Measurements from ENCODE around the gene PODNL1. TPM values are rescaled to one million over a fixed set of nuclear protein-coding genes. Genes with fewer than 3 reads are reported as not detected.

PODNL1 gene
- total RNA-seq, 1 experiment from 2014 or later = 1.1 TPM

GRCh38 chr19:13888281-13888680, 49.9 kb downstream of the PODNL1 start (continued):
- no peak for TF ChIP-seq AFF4 (CRISPR knock-in tag; IDR thresholded peaks at IDR 0.05; ENCODE audit: borderline replicate concordance)
- no peak for TF ChIP-seq JAZF1 (CRISPR knock-in tag; IDR thresholded peaks at IDR 0.05)
- TF ChIP-seq TEAD4 (CRISPR knock-in tag; IDR thresholded peaks at IDR 0.05) = no peak
- TF ChIP-seq ZNF232 (CRISPR knock-in tag; IDR thresholded peaks at IDR 0.05) = no peak

GRCh38 chr19:13887517-13887916, 50.7 kb downstream of the PODNL1 start:
- H3K4me1 Mint-ChIP-seq = 0 out of 2 replicates have a peak, but pooled peaks cover 4% of the 10 kb centered on the region
- DNase-seq (ENCODE audit: low spot score) (no peak), ATAC-seq (no peak)
- POLR2A ChIA-PET = no interaction called here
- H3K9me3 Mint-ChIP-seq = no peaks in the 10 kb centered on the region
- TF ChIP-seq ATF2 (CRISPR knock-in tag; IDR thresholded peaks at IDR 0.05; ENCODE audit: borderline replicate concordance, low read depth) (no peak), ERG (CRISPR knock-in tag; IDR thresholded peaks at IDR 0.05) (no peak), CBFB (CRISPR knock-in tag; IDR thresholded peaks at IDR 0.05; ENCODE audit: low read depth) (no peak), ATF1 (CRISPR knock-in tag; IDR thresholded peaks at IDR 0.05) (no peak), ZNF281 (CRISPR knock-in tag; IDR thresholded peaks at IDR 0.05) (no peak), PRDM15 (CRISPR knock-in tag; IDR thresholded peaks at IDR 0.05) (no peak), STAT6 (CRISPR knock-in tag; conservative IDR thresholded peaks at IDR 0.05; ENCODE audit: low read depth) (no peak), ZNF671 (CRISPR knock-in tag; IDR thresholded peaks at IDR 0.05) (no peak), TEAD4 (CRISPR knock-in tag; IDR thresholded peaks at IDR 0.05) (no peak), CREM (CRISPR knock-in tag; IDR thresholded peaks at IDR 0.05) (no peak), ZNF396 (CRISPR knock-in tag; IDR thresholded peaks at IDR 0.05; ENCODE audit: borderline replicate concordance) (no peak), JAZF1 (CRISPR knock-in tag; IDR thresholded peaks at IDR 0.05) (no peak), ZNF263 (CRISPR knock-in tag; IDR thresholded peaks at IDR 0.05; ENCODE audit: low read depth) (no peak), GTF2I (CRISPR knock-in tag; conservative IDR thresholded peaks at IDR 0.05) (no peak), HMGA2 (CRISPR knock-in tag; IDR thresholded peaks at IDR 0.05) (no peak), TP53 (CRISPR knock-in tag; IDR thresholded peaks at IDR 0.05) (no peak)
- no peaks in the 10 kb centered on the region for H3K36me3 Mint-ChIP-seq
- no peaks in the 10 kb centered on the region for H3K27me3 Mint-ChIP-seq (ENCODE audit: low read depth)
- CTCF ChIA-PET = interaction anchor here (0.5 to 2.6 kb wide), 5 partner anchors 11 to 476 kb away, joined by 3 to 12 read pairs (median 3); partner anchors contain the start of gene DCAF15
- no peak overlapping the region for H3K27ac Mint-ChIP-seq
- no peak overlapping the region for H3K4me3 Mint-ChIP-seq
